Upper lobe of left lung (tissue), 6 donors: ENCODE data around the gene FBXW8. TPM values are rescaled to one million over a fixed set of nuclear protein-coding genes. Genes with fewer than 3 reads are reported as not detected.

Experiments used
- ATAC-seq, 2 donors: fragments of 200-7000 bp; cut with Tn5 transposase; one replicate each; pipeline ENCODE4 v1.9.1; 2022; ENCODE audit warnings: mild to moderate bottlenecking in 2 of 2, moderate library complexity in 2 of 2; ENCODE audit not compliant: low FRiP score in 2 of 2
- DNase-seq, 2 donors: peaks; one replicate each; pipeline ENCODE4 v3.0.0-alpha.2; 2019 to 2020
- H3K27ac ChIP-seq, 4 donors: fragments of 200-600 bp; sonication (generic); one replicate each; pipeline ENCODE4 v1.5.1; 2016 to 2019
- H3K27me3 ChIP-seq, 4 donors: fragments of 200-600 bp; sonication (generic); one replicate each; pipeline ENCODE4 v1.5.1; 2017 to 2019
- H3K36me3 ChIP-seq, 4 donors: fragments of 200-600 bp; sonication (generic); one replicate each; pipeline ENCODE4 v1.5.1; 2016 to 2019
- H3K4me1 ChIP-seq, 4 donors: fragments of 200-600 bp; sonication (generic); one replicate each; pipeline ENCODE4 v1.5.1; 2018 to 2019
- H3K4me3 ChIP-seq, 4 donors: fragments of 200-600 bp; sonication (generic); one replicate each; pipeline ENCODE4 v1.5.1; 2017 to 2019; ENCODE audit warnings: mild to moderate bottlenecking in 2 of 4, moderate library complexity in 1 of 4
- H3K9me3 ChIP-seq, 4 donors: fragments of 200-600 bp; sonication (generic); one replicate each; pipeline ENCODE4 v1.5.1; 2018 to 2019
- EP300 ChIP-seq, 4 donors: sonication (generic); formaldehyde crosslinking; IDR thresholded peaks; one replicate each; pipeline ENCODE4 v1.5.1; 2017; ENCODE audit warnings: antibody characterized with exemption in 4 of 4, control low read depth in 2 of 4
- POLR2A ChIP-seq, 4 donors: fragments of 450-650 bp; IDR thresholded peaks; one replicate each; pipeline ENCODE4 v1.5.1; 2016 to 2017; ENCODE audit warnings: antibody characterized with exemption in 4 of 4, mild to moderate bottlenecking in 2 of 4
- POLR2AphosphoS5 ChIP-seq, 2 donors: sonication (generic); formaldehyde crosslinking; IDR thresholded peaks; one replicate each; pipeline ENCODE4 v1.5.1; 2017; ENCODE audit warnings: antibody characterized with exemption in 2 of 2
- WGBS, 2 donors: methylation state at CpG; one replicate each; pipeline ENCODE4 v1.1.5; 2017 to 2018; 5-methylcytosine and 5-hydroxymethylcytosine counted together
- total RNA-seq, 6 donors: library from RNA; depleted of rRNA in 4 of 6; stranded (reverse); fragments of >200 nt in 4 of 6; gene quantifications; one replicate each; pipeline versions ENCODE4 v1.1.0 to v1.2.1, GENCODE V29; 2016 to 2021
- TF ChIP-seq, protein P1 (sequence below), 6 experiments: fragments of 450-650 bp in 4 of 6; fragments of 200-600 bp in 2 of 6; sonication (generic) in 2 of 6; IDR thresholded peaks; one replicate each; pipeline ENCODE4 v1.5.1; 2016 to 2019; ENCODE audit warnings: antibody characterized with exemption in 6 of 6
- donor health status: DM: no; HTN: no; CAD: no; lungs with moderate emphysema.
- donor health status: DM: no; HTN: yes; CAD: no; lungs with severe emphysema.

The FBXW8 gene
- total RNA-seq, 6 donors from 2014 or later: 14.7 to 52.4 (median 18.6) TPM

DNA sequence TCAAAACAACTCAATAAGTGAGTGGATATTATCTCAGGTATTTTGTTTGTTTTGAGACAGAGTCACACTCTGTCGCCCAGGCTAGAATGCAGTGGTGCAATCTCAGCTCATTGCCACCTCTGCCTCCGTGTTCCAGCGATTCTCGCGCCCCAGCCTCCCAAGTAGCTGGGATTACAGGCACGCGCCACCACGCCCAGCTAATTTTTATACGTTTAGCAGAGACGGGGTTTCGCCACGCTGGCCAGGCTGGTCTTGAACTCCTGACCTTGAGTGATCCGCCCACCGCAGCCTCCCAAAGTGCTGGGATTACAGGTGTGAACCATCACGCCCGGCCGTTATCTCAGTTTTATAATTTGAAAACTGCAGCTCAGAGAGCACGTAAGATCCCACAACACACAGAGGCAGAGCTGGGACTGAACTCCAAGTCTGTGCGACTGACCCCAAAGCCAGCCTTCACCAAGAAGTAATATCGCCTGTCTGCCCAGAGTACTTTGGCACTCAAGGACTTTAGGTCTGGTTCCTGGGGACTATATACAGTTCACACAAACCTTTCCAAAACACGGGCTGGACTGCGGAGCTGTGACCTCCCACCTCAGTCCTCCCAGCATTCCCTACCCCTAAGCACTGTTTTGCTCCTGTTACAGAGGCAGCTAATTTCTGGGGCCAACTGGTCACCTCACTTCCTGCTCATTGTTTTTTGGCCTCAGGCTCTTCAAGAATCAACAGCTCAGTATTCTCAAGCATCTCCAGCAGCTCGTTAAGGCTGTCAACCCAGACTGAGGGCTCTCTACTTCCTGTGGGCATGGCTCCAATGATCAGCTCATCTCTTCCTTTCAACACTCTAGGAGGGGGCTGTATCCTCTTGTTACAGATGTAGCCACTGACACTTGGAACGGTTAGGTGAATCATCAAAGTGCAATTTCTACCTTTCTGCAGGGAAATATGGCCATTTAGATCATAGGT, 165.9 kb downstream of the FBXW8 start:
- no peaks in the 10 kb centered on the region for H3K9me3 ChIP-seq
- no peaks in the 10 kb centered on the region for H3K36me3 ChIP-seq
- DNase-seq: no peak
- H3K4me1 ChIP-seq: peaks cover 0 to 9% (median 1%) of the 10 kb centered on the region in 4 donors
- ATAC-seq: no peak
- no peak overlapping the region for H3K27ac ChIP-seq
- no peaks in the 10 kb centered on the region for H3K27me3 ChIP-seq
- 76 to 82% methylated on average over 24 of the region's 24 CpGs for WGBS, 2 donors
- H3K4me3 ChIP-seq: no peak overlapping the region
- no peak for TF ChIP-seq POLR2AphosphoS5 (IDR thresholded peaks at IDR 0.05)
- TF ChIP-seq, protein P1, sequence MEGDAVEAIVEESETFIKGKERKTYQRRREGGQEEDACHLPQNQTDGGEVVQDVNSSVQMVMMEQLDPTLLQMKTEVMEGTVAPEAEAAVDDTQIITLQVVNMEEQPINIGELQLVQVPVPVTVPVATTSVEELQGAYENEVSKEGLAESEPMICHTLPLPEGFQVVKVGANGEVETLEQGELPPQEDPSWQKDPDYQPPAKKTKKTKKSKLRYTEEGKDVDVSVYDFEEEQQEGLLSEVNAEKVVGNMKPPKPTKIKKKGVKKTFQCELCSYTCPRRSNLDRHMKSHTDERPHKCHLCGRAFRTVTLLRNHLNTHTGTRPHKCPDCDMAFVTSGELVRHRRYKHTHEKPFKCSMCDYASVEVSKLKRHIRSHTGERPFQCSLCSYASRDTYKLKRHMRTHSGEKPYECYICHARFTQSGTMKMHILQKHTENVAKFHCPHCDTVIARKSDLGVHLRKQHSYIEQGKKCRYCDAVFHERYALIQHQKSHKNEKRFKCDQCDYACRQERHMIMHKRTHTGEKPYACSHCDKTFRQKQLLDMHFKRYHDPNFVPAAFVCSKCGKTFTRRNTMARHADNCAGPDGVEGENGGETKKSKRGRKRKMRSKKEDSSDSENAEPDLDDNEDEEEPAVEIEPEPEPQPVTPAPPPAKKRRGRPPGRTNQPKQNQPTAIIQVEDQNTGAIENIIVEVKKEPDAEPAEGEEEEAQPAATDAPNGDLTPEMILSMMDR (IDR thresholded peaks at IDR 0.05): no peak
- TF ChIP-seq EP300 (IDR thresholded peaks at IDR 0.05): no peak
- TF ChIP-seq POLR2A (IDR thresholded peaks at IDR 0.05): no peak

DNA sequence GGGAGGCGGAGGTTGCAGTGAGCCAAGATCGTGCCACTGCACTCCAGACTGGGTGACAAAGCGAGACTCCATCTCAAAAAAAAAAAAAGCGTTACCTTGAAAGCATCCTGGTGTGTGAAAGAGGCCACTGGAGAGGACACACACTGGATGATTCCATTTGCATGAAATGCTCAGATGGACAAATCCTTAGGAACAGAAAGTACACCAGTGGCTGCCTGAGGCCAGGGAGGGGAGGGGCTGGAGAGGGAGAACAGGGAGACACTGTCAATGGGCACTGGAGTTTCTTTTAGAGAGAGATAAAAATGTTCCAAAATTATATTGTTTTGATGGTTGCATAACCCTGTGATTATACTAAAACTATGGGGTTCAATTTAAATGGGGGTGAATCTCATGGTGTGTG, 168.7 kb downstream of the FBXW8 start:
- DNase-seq (no peak), ATAC-seq (no peak)
- H3K27me3 ChIP-seq: no peaks in the 10 kb centered on the region
- H3K9me3 ChIP-seq: no peaks in the 10 kb centered on the region
- 96 to 100% methylated on average over 4 of the region's 4 CpGs for whole genome bisulfite sequencing, 2 donors
- no peak overlapping the region for H3K4me3 ChIP-seq
- H3K4me1 ChIP-seq: peaks cover 0 to 9% (median 1%) of the 10 kb centered on the region in 4 donors
- no peaks in the 10 kb centered on the region for H3K36me3 ChIP-seq
- H3K27ac ChIP-seq: no peak overlapping the region
- TF ChIP-seq POLR2AphosphoS5 (IDR thresholded peaks at IDR 0.05): no peak
- no peak for TF ChIP-seq EP300 (IDR thresholded peaks at IDR 0.05)

DNA sequence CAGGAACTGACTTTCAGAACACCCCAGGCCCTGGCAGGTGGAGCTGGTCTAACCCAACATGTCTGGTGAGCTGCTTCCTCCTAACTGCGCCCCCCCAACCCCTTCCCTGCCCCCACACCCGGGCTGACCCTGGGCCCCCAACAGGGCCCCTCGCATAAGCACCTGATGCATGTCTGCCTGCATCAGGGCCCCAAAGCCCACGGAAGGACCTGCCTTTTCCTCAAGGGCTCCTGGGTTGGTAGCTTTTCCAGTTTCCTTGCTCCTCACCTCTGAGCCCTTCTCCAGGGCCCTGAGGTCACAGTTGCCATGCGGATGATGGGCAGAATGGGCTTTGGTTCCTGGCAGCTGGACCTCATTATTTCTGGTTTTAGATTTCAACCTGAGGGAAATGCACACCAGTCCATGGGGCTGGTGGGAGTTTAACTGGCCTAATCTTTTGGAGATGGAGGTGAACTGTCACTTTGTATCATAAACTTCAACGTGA, 170.0 kb downstream of the FBXW8 start:
- Histone ChIP-seq H3K27me3 (no peaks in the 10 kb centered on the region), H3K27ac (no peak overlapping the region), H3K4me3 (no peak overlapping the region), H3K36me3 (no peaks in the 10 kb centered on the region), H3K4me1 (peaks cover 0 to 9% (median 1%) of the 10 kb centered on the region in 4 donors), H3K9me3 (no peaks in the 10 kb centered on the region)
- no peak for TF ChIP-seq POLR2AphosphoS5 (IDR thresholded peaks at IDR 0.05)
- WGBS, 2 donors: 43 to 44% methylated on average over 3 to 6 of the region's 6 CpGs
- ATAC-seq (no peak), DNase-seq (no peak)

Other genes with a start within 250 kb of the FBXW8 start
- 100 to 1,000 TPM in 5 of 6 donors, 10 to 100 TPM in 1; 86.8 to 134 (median 119) TPM for gene SPRING1, start 172.9 kb upstream of the FBXW8 start, total RNA-seq
- gene RNFT2, start 172.6 kb upstream of the FBXW8 start, total RNA-seq: 1 to 10 TPM in 5 of 6 donors, under 1 TPM in 1; 0.91 to 4.8 (median 2.1) TPM
- under 1 TPM in 3 of 6 donors, not detected in 3; 0.06 to 0.33 (median 0.13) TPM for gene HRK, start 29.5 kb upstream of the FBXW8 start, total RNA-seq
- gene TESC, start 188.5 kb downstream of the FBXW8 start, total RNA-seq: 10 to 100 TPM in 2 of 6 donors, 1 to 10 TPM in 4; 2.0 to 13.6 (median 7.2) TPM